Endodermal cell (in vitro differentiated cells): ENCODE measurements around the gene CD79A. TPM values are rescaled to one million over a fixed set of nuclear protein-coding genes. Genes with fewer than 3 reads are reported as not detected.

ENCODE experiments used
- DNase-seq: peaks from one replicate; pipeline ENCODE4 v3.0.0-alpha.2; 2017
- H3K27ac ChIP-seq: 2 replicates; pipeline ENCODE4 v1.5.1; 2013; ENCODE audit warnings: mild to moderate bottlenecking, low read depth, low read length, moderate library complexity
- H3K27me3 ChIP-seq: 2 replicates; pipeline ENCODE4 v1.6.1; 2013; ENCODE audit warnings: mild to moderate bottlenecking, low read length, moderate library complexity; ENCODE audit not compliant: insufficient read depth, control insufficient read depth, poor library complexity, severe bottlenecking
- H3K36me3 ChIP-seq: 2 replicates; pipeline ENCODE4 v1.7.0; 2013; ENCODE audit warnings: mild to moderate bottlenecking, low read length, moderate library complexity; ENCODE audit not compliant: control insufficient read depth, insufficient read depth
- H3K4me1 ChIP-seq: one replicate; pipeline ENCODE4 v1.7.0; 2013; ENCODE audit warnings: low read length; ENCODE audit not compliant: control insufficient read depth, insufficient read depth
- H3K4me3 ChIP-seq: 2 replicates; pipeline ENCODE4 v1.5.1; 2013; ENCODE audit warnings: mild to moderate bottlenecking, low read length, moderate library complexity
- H3K9ac ChIP-seq: 2 replicates; pipeline ENCODE4 v1.6.1; 2013; ENCODE audit warnings: mild to moderate bottlenecking, low read length, moderate library complexity; ENCODE audit not compliant: poor library complexity, severe bottlenecking; ENCODE audit errors: extremely low read depth
- H3K9me3 ChIP-seq: 2 replicates; pipeline ENCODE4 v1.6.1; 2013; ENCODE audit warnings: mild to moderate bottlenecking, low read length, moderate library complexity; ENCODE audit not compliant: control insufficient read depth
- H3K27ac Mint-ChIP-seq: 2 replicates; pipeline ENCODE4 v1.8.0; 2020; ENCODE audit warnings: mixed read lengths
- H3K27me3 Mint-ChIP-seq: 2 replicates; pipeline ENCODE4 v1.8.0; 2021; ENCODE audit warnings: mild to moderate bottlenecking, mixed read lengths; ENCODE audit not compliant: insufficient read depth
- H3K36me3 Mint-ChIP-seq: 2 replicates; pipeline ENCODE4 v1.8.0; 2020; ENCODE audit warnings: low read depth, mixed read lengths
- H3K4me1 Mint-ChIP-seq: 2 replicates; pipeline ENCODE4 v1.8.0; 2020; ENCODE audit warnings: mixed read lengths
- H3K4me3 Mint-ChIP-seq: 2 replicates; pipeline ENCODE4 v1.8.0; 2020; ENCODE audit warnings: mild to moderate bottlenecking, moderate library complexity, mixed read lengths
- H3K9me3 Mint-ChIP-seq: 2 replicates; pipeline ENCODE4 v1.8.0; 2020; ENCODE audit warnings: mild to moderate bottlenecking, mixed read lengths
- CTCF ChIP-seq: fragments of 200-600 bp; sonication (generic); conservative IDR thresholded peaks from 2 replicates; pipeline ENCODE4 v1.5.0; 2021; ENCODE audit warnings: antibody characterized with exemption, mild to moderate bottlenecking
- WGBS, 2 experiments: methylation state at CpG; one replicate each; pipeline versions ENCODE4 v1.1.5 to v1.1.7; 2013; ENCODE audit warnings: missing lambda C conversion rate in 2 of 2, mixed read lengths in 1 of 2; ENCODE audit not compliant: insufficient coverage in 1 of 2, insufficient read length in 1 of 2; 5-methylcytosine and 5-hydroxymethylcytosine counted together
- total RNA-seq, 2 donors: library from RNA; stranded (reverse); fragmentation: NEBNext Ultra II Directional in 1 of 2; extraction: Animal tissue kit (Norgen Biotek cat#: 25700) in 1 of 2; gene quantifications; 2 replicates in 1 of 2; 3 replicates in 1 of 2; pipeline ENCODE4 v1.2.1, GENCODE V29; 2021

The CD79A gene
- total RNA-seq, 2 donors from 2014 or later, result not detected

- Histone ChIP-seq H3K36me3 (no peaks in the 10 kb centered on the region), H3K27ac (no peak overlapping the region), H3K4me1 (no peaks in the 10 kb centered on the region), H3K9me3 (no peaks in the 10 kb centered on the region), H3K27me3 (no peaks in the 10 kb centered on the region), H3K4me3 (no peak overlapping the region), H3K9ac (no peak overlapping the region)
- TF ChIP-seq CTCF, result no peak
- no peaks in the 10 kb centered on the region for H3K4me1 Mint-ChIP-seq
- H3K36me3 Mint-ChIP-seq, result no peaks in the 10 kb centered on the region
- DNase-seq, result no peak
- no peak overlapping the region for H3K4me3 Mint-ChIP-seq
- H3K27me3 Mint-ChIP-seq, result peaks cover 26% of the 10 kb centered on the region
- 88 to 92% methylated on average over 12 to 15 of the region's 23 CpGs for WGBS, 2 experiments
- H3K9me3 Mint-ChIP-seq, result peaks cover 6% of the 10 kb centered on the region
- H3K27ac Mint-ChIP-seq, result no peak overlapping the region
Measured at GRCh38 chr19:41845051-41845590, 32.0 kb upstream of the CD79A start.

- peaks cover 2% of the 10 kb centered on the region for H3K27me3 ChIP-seq
- Mint-ChIP-seq H3K27me3 (peaks cover 31% of the 10 kb centered on the region), H3K4me1 (peaks cover 12% of the 10 kb centered on the region), H3K36me3 (no peaks in the 10 kb centered on the region), H3K27ac (no peak overlapping the region), H3K9me3 (peaks cover 6% of the 10 kb centered on the region), H3K4me3 (no peak overlapping the region)
- WGBS, 2 experiments, result 89 to 92% methylated on average over 16 to 19 of the region's 19 CpGs
- H3K9ac ChIP-seq, result no peak overlapping the region
- no peaks in the 10 kb centered on the region for H3K9me3 ChIP-seq
- peaks cover 2% of the 10 kb centered on the region for H3K4me1 ChIP-seq
- TF ChIP-seq CTCF, result no peak
- H3K4me3 ChIP-seq, result no peak overlapping the region
- H3K36me3 ChIP-seq, result no peaks in the 10 kb centered on the region
- DNase-seq, result no peak
- no peak overlapping the region for H3K27ac ChIP-seq
Measured at GRCh38 chr19:41847351-41848105, 29.6 kb upstream of the CD79A start.

GRCh38 chr19:41848666-41849065 is 28.4 kb upstream of the CD79A start:
- Histone ChIP-seq H3K9ac (no peak overlapping the region), H3K4me3 (no peak overlapping the region), H3K27ac (no peak overlapping the region), H3K27me3 (peaks cover 12% of the 10 kb centered on the region), H3K4me1 (peaks cover 2% of the 10 kb centered on the region), H3K9me3 (no peaks in the 10 kb centered on the region), H3K36me3 (no peaks in the 10 kb centered on the region)
- H3K27me3 Mint-ChIP-seq, result peaks cover 39% of the 10 kb centered on the region
- H3K36me3 Mint-ChIP-seq, result no peaks in the 10 kb centered on the region
- TF ChIP-seq CTCF, result no peak
- no peak overlapping the region for H3K4me3 Mint-ChIP-seq
- DNase-seq, result no peak
- no peak overlapping the region for H3K27ac Mint-ChIP-seq
- WGBS, 2 experiments, result 78 to 86% methylated on average over 3 to 6 of the region's 6 CpGs
- H3K4me1 Mint-ChIP-seq, result peaks cover 12% of the 10 kb centered on the region
- H3K9me3 Mint-ChIP-seq, result peaks cover 6% of the 10 kb centered on the region
